ENCODE measurements around the gene CGB1.
"Not testable (repeated sequence)": the region's sequence is repeated elsewhere in the genome, so short reads cannot be mapped to it uniquely, and the experiment has no call there.

The CGB1 gene

DNA sequence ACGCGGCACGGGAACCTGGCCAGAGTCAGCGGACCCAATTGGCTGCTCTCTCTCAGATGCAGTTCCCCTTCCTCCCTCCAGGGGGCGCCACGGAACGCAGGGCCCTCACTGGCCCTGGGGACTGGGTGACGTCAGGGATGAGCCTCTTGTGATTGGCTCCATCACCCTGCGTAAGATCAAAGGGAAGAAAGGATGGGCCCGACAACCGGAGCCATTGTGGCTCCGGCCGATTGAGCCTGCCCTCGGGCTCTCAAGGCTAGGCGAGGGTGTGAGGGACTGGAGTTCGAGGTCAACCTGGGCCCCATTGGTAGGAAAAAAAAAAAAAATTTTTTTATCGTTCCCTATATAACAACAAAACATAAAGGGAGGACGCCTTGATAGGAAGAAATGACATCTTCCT, at the start of gene CGB1:
TSS of gene CGB1 (minus strand) at position 81 of the 400 bp plus-strand sequence. CDS start 184 bp downstream, outside the sequence.
- not testable (repeated sequence) for DNase-seq (ENCODE audit: low read depth); H3K4me3 ChIP-seq (ENCODE audit: control insufficient read depth, low read depth, low read length)
- TF ChIP-seq, protein P1, sequence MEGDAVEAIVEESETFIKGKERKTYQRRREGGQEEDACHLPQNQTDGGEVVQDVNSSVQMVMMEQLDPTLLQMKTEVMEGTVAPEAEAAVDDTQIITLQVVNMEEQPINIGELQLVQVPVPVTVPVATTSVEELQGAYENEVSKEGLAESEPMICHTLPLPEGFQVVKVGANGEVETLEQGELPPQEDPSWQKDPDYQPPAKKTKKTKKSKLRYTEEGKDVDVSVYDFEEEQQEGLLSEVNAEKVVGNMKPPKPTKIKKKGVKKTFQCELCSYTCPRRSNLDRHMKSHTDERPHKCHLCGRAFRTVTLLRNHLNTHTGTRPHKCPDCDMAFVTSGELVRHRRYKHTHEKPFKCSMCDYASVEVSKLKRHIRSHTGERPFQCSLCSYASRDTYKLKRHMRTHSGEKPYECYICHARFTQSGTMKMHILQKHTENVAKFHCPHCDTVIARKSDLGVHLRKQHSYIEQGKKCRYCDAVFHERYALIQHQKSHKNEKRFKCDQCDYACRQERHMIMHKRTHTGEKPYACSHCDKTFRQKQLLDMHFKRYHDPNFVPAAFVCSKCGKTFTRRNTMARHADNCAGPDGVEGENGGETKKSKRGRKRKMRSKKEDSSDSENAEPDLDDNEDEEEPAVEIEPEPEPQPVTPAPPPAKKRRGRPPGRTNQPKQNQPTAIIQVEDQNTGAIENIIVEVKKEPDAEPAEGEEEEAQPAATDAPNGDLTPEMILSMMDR (conservative IDR thresholded peaks at IDR 0.05; ENCODE audit: control insufficient read depth, insufficient read depth, low read depth, low read length), result peak; percentile 38

GRCh38 chr19:49086296-49086695, 49.6 kb upstream of the CGB1 start:
- H3K4me3 ChIP-seq (ENCODE audit: control insufficient read depth, low read depth, low read length), result peak overlapping the region; percentile 96
- TF ChIP-seq, protein P1 (conservative IDR thresholded peaks at IDR 0.05; ENCODE audit: control insufficient read depth, insufficient read depth, low read depth, low read length), result no peak
- no peak for DNase-seq (ENCODE audit: low read depth)

DNA sequence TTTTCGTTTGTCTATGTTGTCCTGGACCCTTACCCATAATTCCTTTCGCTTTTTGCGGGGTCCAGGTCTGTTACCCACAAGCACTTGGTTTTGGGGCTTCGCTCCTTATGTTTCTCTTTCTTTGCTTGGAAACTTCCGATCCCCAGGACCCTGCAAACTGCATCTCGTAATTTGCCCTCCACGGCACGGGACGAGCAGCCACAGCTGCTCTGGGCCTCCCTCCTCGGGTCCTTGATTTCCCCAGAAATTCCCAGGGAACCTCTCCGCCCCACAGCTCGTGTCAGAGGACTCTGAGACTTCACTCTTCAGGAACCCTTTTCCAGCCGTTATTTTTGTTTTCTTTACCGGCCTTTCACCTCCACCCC, 49.2 kb upstream of the CGB1 start:
- DNase-seq (ENCODE audit: low read depth), result no peak
- H3K4me3 ChIP-seq (ENCODE audit: control insufficient read depth, low read depth, low read length), result peak overlapping the region; percentile 96
- TF ChIP-seq, protein P1 (conservative IDR thresholded peaks at IDR 0.05; ENCODE audit: control insufficient read depth, insufficient read depth, low read depth, low read length), result no peak

DNA sequence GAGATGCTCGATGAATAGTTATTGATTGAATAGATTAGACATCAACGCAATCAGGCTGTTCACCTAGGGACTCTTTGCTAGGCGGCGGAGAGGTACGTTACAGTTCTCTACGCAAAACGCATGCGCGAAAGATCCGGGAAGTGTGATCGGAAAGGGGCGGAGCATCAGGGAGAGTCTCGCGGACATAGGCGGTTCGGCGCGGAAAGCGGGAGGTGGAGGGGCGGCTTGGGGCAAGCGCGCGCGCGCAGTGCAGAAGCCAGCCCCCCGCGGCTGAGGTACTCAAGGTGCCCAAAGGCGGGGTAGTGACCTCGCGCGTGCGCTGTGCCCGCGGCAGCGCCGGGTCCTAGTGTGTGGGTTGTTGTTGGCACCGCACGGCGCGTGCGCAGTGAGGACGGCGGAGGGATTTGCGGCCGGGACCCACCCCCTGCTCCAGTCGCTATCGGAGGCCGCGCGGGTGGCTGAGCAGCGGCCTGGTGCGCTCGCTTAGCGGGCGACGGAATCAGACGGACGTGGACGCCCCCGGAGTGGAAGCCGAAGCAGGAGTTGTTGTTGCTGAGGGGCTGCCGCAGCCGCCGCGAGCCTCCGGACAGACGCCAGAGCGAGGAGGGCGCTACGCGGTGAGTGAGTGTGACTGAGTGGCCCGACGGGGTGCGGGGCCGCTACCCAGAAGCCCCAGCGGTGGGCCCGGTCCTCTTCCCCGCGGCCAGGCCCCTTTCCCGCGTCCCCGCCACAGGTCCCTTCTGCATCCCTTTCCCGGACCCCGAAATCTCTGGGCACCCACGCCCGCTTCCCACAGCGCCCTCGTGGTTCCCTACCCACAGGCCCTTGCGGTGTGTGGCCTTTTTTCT, 48.5 kb upstream of the CGB1 start, which contains the start of gene SNRNP70:
TSS of gene SNRNP70 (plus strand) at position 432 of the 848 bp plus-strand sequence. CDS start 964 bp downstream, outside the sequence.
- peak; percentile 99 for DNase-seq (ENCODE audit: low read depth)
- H3K4me3 ChIP-seq (ENCODE audit: control insufficient read depth, low read depth, low read length), result peak within 1 kb of the TSS; percentile 96
- TF ChIP-seq, protein P1 (conservative IDR thresholded peaks at IDR 0.05; ENCODE audit: control insufficient read depth, insufficient read depth, low read depth, low read length), result no peak

- H3K4me3 ChIP-seq (ENCODE audit: control insufficient read depth, low read depth, low read length), result peak overlapping the region; percentile 96
- DNase-seq (ENCODE audit: low read depth), result no peak
- TF ChIP-seq, protein P1 (conservative IDR thresholded peaks at IDR 0.05; ENCODE audit: control insufficient read depth, insufficient read depth, low read depth, low read length), result no peak
Observed at GRCh38 chr19:49084206-49085019, 47.7 kb upstream of the CGB1 start.

GRCh38 chr19:49081273-49081672, 44.6 kb upstream of the CGB1 start:
- TF ChIP-seq, protein P1 (conservative IDR thresholded peaks at IDR 0.05; ENCODE audit: control insufficient read depth, insufficient read depth, low read depth, low read length), result no peak
- no peak overlapping the region for H3K4me3 ChIP-seq (ENCODE audit: control insufficient read depth, low read depth, low read length)
- DNase-seq (ENCODE audit: low read depth), result no peak

Data from fibroblast of mammary gland (primary cell).